Ectodermal cell (in vitro differentiated cells): Measurements from ENCODE around the gene C3orf62.

Experiments used
- H3K27ac ChIP-seq: 2 replicates; pipeline ENCODE4 v1.7.0; 2013; ENCODE audit warnings: mild to moderate bottlenecking, low read depth, low read length; ENCODE audit not compliant: insufficient read depth, poor library complexity, severe bottlenecking
- H3K27me3 ChIP-seq: 2 replicates; pipeline ENCODE4 v1.7.0; 2013; ENCODE audit warnings: mild to moderate bottlenecking, low read length; ENCODE audit not compliant: insufficient read depth, control insufficient read depth, poor library complexity, severe bottlenecking
- H3K36me3 ChIP-seq: one replicate; pipeline ENCODE4 v1.7.0; 2013; ENCODE audit warnings: low read length; ENCODE audit not compliant: control insufficient read depth, insufficient read depth
- H3K4me1 ChIP-seq: one replicate; pipeline ENCODE4 v1.7.0; 2013; ENCODE audit warnings: low read length; ENCODE audit not compliant: control insufficient read depth, insufficient read depth
- H3K4me3 ChIP-seq: 2 replicates; pipeline ENCODE4 v1.7.0; 2013; ENCODE audit warnings: low read depth, low read length, control low read depth; ENCODE audit not compliant: insufficient read depth
- H3K9me3 ChIP-seq: 2 replicates; pipeline ENCODE4 v1.7.0; 2013; ENCODE audit warnings: mild to moderate bottlenecking, low read length, moderate library complexity; ENCODE audit not compliant: control insufficient read depth
- WGBS, 2 experiments: methylation state at CpG; one replicate each; pipeline ENCODE4 v1.1.7; 2013; ENCODE audit warnings: missing lambda C conversion rate in 2 of 2; 5-methylcytosine and 5-hydroxymethylcytosine counted together

Gene C3orf62

DNA sequence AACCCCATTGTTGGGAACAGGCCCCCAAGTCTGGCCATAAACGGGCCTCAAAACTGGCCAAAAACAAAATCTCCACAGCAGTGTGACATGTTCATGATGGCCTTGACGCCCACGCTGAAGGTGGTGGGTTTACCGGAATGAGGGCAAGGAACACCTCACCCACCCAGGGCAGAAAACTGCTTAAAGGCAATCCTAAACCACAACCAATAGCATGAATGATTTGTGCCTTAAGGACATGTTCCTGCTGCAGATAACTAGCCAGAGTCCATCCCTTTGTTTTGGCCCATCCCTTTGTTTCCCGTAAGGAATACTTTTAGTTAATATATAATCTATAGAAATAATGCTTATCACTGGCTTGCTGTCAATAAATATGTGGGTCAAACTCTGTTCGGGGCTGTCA lies 57.9 kb downstream of the C3orf62 start:
- H3K4me3 ChIP-seq: no peak overlapping the region
- H3K9me3 ChIP-seq: no peaks in the 10 kb centered on the region
- WGBS, 2 experiments: 95% methylated on average over 5 to 6 of the region's 6 CpGs
- H3K4me1 ChIP-seq: no peaks in the 10 kb centered on the region
- no peaks in the 10 kb centered on the region for H3K27me3 ChIP-seq
- H3K27ac ChIP-seq: no peak overlapping the region
- H3K36me3 ChIP-seq: no peaks in the 10 kb centered on the region
